ENCODE measurements around the gene CBL.

Gene CBL

GRCh38 chr11:119347242-119347641 is 141.1 kb downstream of the CBL start:
- Histone ChIP-seq H3K9me3 (ENCODE audit: insufficient read depth, low read depth, low read length) (no peaks in the 10 kb centered on the region), H3K4me3 (ENCODE audit: low read length) (no peak overlapping the region), H3K27ac (ENCODE audit: low read length) (no peak overlapping the region), H3K9ac (ENCODE audit: low read depth, low read length) (no peak overlapping the region), H3K27me3 (ENCODE audit: insufficient read depth, low read length) (peaks cover 50% of the 10 kb centered on the region), H3K36me3 (ENCODE audit: insufficient read depth, low read depth, low read length) (no peaks in the 10 kb centered on the region), H3K4me1 (ENCODE audit: insufficient read depth, low read length) (no peaks in the 10 kb centered on the region)

DNA sequence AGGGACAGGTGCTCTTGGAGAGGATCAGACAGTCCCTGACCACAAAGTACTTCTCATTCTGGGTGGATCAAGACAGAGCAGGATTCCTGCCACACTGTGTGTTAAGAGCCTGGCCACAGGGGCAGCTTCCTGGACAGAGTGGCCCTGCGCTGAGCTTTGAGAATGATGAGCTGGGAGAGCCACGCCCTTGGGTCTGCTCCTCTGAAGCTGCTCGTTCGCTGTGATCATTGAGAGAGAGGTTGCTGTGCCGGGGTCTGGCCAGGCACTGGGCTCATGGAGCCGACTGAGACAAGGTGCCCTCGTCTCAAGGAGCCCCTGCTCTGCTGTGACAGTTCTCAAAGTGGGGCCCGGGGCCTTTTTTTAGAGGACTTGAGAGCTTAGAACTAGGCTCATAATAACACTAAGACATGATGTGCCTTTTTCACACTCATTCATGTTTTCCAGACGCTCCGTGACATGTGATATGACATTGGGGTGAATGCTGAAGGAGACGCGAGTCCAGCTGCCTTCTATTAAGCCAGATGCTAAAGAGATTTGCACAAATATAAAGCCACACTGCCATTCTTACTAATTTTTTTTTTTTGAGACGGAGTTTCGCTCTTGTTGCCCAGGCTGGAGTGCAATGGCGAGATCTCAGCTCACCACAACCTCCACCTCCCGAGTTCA is 141.9 kb downstream of the CBL start:
- H3K27ac ChIP-seq (ENCODE audit: low read length): no peak overlapping the region
- H3K36me3 ChIP-seq (ENCODE audit: insufficient read depth, low read depth, low read length): no peaks in the 10 kb centered on the region
- peaks cover 42% of the 10 kb centered on the region for H3K27me3 ChIP-seq (ENCODE audit: insufficient read depth, low read length)
- H3K4me3 ChIP-seq (ENCODE audit: low read length): no peak overlapping the region
- no peaks in the 10 kb centered on the region for H3K9me3 ChIP-seq (ENCODE audit: insufficient read depth, low read depth, low read length)
- H3K4me1 ChIP-seq (ENCODE audit: insufficient read depth, low read length): no peaks in the 10 kb centered on the region
- H3K9ac ChIP-seq (ENCODE audit: low read depth, low read length): no peak overlapping the region

DNA sequence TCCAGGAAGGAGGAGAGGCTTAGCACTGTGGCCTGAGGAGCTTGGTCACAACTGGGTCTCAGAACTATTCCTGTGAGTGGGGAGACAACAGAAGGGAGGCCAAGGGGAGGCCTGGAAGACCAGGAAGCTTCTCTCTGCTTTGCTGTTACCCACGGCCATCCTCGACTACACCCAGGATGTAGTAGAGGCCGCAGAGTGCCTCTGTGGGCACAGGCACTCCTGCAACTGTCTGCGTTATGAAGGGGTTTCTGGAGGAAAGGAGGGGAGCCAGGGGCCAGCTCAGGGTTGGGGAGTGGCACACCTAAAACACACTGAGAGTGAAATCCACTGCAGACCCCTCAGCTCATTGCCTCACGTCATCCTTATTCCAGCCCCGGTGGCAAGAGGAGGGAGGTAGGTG is 144.2 kb downstream of the CBL start:
- Histone ChIP-seq H3K4me3 (ENCODE audit: low read length) (no peak overlapping the region), H3K9me3 (ENCODE audit: insufficient read depth, low read depth, low read length) (no peaks in the 10 kb centered on the region), H3K9ac (ENCODE audit: low read depth, low read length) (no peak overlapping the region), H3K27ac (ENCODE audit: low read length) (no peak overlapping the region), H3K4me1 (ENCODE audit: insufficient read depth, low read length) (no peaks in the 10 kb centered on the region; the same call in 1 of the 2 replicates), H3K27me3 (ENCODE audit: insufficient read depth, low read length) (peaks cover 30% of the 10 kb centered on the region), H3K36me3 (ENCODE audit: insufficient read depth, low read depth, low read length) (no peaks in the 10 kb centered on the region)

DNA sequence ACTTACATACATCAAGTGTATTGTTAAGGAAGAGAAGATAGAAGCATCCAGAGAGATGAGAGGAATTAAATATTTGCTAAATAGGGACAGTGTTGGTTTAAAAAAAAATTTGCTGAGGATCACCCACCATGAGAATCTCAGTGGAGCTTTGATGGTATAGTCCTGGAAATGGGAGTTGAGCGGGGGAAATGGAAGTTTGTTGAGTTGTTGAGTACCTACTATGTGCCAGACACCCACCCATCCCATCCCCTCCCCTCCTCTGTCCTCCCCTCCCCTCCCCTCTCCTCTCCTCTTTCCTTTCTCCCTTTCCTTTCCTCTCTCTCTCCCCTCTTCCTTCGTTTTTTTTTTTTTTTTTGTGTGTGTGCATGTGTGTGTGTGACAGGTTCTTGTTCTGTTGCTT is 145.1 kb downstream of the CBL start:
- no peak overlapping the region for H3K4me3 ChIP-seq (ENCODE audit: low read length)
- no peaks in the 10 kb centered on the region for H3K36me3 ChIP-seq (ENCODE audit: insufficient read depth, low read depth, low read length)
- peaks cover 30% of the 10 kb centered on the region for H3K27me3 ChIP-seq (ENCODE audit: insufficient read depth, low read length)
- H3K4me1 ChIP-seq (ENCODE audit: insufficient read depth, low read length): peaks cover 3% of the 10 kb centered on the region; the same call in 1 of the 2 replicates
- H3K27ac ChIP-seq (ENCODE audit: low read length): no peak overlapping the region
- no peaks in the 10 kb centered on the region for H3K9me3 ChIP-seq (ENCODE audit: insufficient read depth, low read depth, low read length)
- no peak overlapping the region for H3K9ac ChIP-seq (ENCODE audit: low read depth, low read length)

- no peaks in the 10 kb centered on the region for H3K9me3 ChIP-seq (ENCODE audit: insufficient read depth, low read depth, low read length)
- no peak overlapping the region for H3K4me3 ChIP-seq (ENCODE audit: low read length)
- H3K4me1 ChIP-seq (ENCODE audit: insufficient read depth, low read length): peaks cover 3% of the 10 kb centered on the region; the same call in 1 of the 2 replicates
- H3K27ac ChIP-seq (ENCODE audit: low read length): no peak overlapping the region
- no peak overlapping the region for H3K9ac ChIP-seq (ENCODE audit: low read depth, low read length)
- peaks cover 5% of the 10 kb centered on the region; the same call in 1 of the 2 replicates for H3K36me3 ChIP-seq (ENCODE audit: insufficient read depth, low read depth, low read length)
- H3K27me3 ChIP-seq (ENCODE audit: insufficient read depth, low read length): peaks cover 22% of the 10 kb centered on the region
Measured at GRCh38 chr11:119352857-119353260, 146.7 kb downstream of the CBL start.

- peaks cover 3% of the 10 kb centered on the region; the same call in 1 of the 2 replicates for H3K4me1 ChIP-seq (ENCODE audit: insufficient read depth, low read length)
- no peak overlapping the region for H3K4me3 ChIP-seq (ENCODE audit: low read length)
- H3K9ac ChIP-seq (ENCODE audit: low read depth, low read length): no peak overlapping the region
- H3K27me3 ChIP-seq (ENCODE audit: insufficient read depth, low read length): peaks cover 21% of the 10 kb centered on the region
- H3K9me3 ChIP-seq (ENCODE audit: insufficient read depth, low read depth, low read length): no peaks in the 10 kb centered on the region
- H3K27ac ChIP-seq (ENCODE audit: low read length): no peak overlapping the region
- H3K36me3 ChIP-seq (ENCODE audit: insufficient read depth, low read depth, low read length): peaks cover 19% of the 10 kb centered on the region; the same call in 1 of the 2 replicates
Measured at GRCh38 chr11:119355091-119355843, 149.1 kb downstream of the CBL start.

DNA sequence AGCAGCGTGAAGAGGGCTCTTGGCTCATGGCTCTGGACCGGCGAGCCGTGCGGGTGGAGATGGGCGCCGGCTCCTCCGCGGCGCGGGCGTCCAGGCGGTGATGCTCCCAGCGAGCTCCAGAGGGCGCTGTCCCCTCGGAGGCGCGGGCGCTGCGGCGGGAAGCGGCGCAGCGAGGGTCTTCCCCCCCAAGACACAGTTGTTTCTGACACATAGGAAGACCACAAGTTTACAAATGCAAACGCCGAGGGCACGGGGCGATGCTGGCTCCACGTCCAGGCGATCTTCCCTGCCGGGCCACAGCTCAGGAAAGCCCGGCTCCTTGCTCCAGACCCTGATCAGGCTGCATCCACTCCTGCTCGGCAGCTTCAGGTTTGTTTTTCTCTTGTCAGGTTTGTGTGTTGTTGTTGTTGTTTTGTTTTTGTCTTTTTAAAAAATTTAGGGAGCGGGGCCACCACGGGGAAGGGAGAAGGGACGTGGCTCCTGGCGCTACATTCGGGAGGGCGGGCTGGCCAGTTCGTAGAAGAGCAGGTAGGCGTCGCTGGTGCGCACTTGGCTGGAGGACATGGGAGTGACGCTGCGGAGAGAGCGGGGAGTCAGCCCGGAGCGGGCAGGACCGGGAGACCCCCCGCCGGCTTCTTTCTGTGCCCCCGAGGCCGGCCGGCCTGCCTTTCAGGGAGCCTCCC is 150.4 kb downstream of the CBL start:
- peaks cover 19% of the 10 kb centered on the region; the same call in 1 of the 2 replicates for H3K36me3 ChIP-seq (ENCODE audit: insufficient read depth, low read depth, low read length)
- H3K27ac ChIP-seq (ENCODE audit: low read length): no peak overlapping the region
- H3K9ac ChIP-seq (ENCODE audit: low read depth, low read length): peak overlapping the region; percentile 86; the same call in 1 of the 2 replicates
- peak overlapping the region; percentile 84 for H3K4me3 ChIP-seq (ENCODE audit: low read length)
- peaks cover 21% of the 10 kb centered on the region for H3K27me3 ChIP-seq (ENCODE audit: insufficient read depth, low read length)
- peaks cover 12% of the 10 kb centered on the region for H3K4me1 ChIP-seq (ENCODE audit: insufficient read depth, low read length)
- H3K9me3 ChIP-seq (ENCODE audit: insufficient read depth, low read depth, low read length): no peaks in the 10 kb centered on the region

DNA sequence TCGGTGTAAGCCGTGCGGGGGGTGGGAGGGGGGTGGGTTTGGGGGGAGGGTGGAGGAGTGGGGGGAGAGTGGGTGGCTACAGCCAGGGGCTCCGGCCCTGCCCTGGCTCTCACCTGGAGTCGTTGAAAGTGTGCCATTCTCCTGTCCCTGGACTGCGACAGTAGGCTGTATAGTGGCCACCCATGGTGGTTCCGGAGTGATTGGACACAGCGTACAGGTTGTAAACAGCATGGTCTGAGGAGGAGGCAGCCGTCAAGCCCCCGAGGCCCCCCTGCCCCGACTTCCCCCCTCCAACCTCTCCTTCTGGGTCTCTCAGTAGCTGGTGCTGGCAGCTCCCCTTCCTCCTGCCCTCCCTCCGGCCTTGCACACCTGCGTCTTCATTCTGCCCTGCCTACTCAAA is 150.9 kb downstream of the CBL start:
- H3K4me3 ChIP-seq (ENCODE audit: low read length): no peak overlapping the region; the same call in 1 of the 2 replicates
- H3K27me3 ChIP-seq (ENCODE audit: insufficient read depth, low read length): peaks cover 27% of the 10 kb centered on the region
- peaks cover 19% of the 10 kb centered on the region; the same call in 1 of the 2 replicates for H3K36me3 ChIP-seq (ENCODE audit: insufficient read depth, low read depth, low read length)
- H3K4me1 ChIP-seq (ENCODE audit: insufficient read depth, low read length): peaks cover 18% of the 10 kb centered on the region
- H3K9ac ChIP-seq (ENCODE audit: low read depth, low read length): no peak overlapping the region
- H3K9me3 ChIP-seq (ENCODE audit: insufficient read depth, low read depth, low read length): no peaks in the 10 kb centered on the region
- H3K27ac ChIP-seq (ENCODE audit: low read length): no peak overlapping the region
